ENCODE measurements around the gene CDH13. TPM values are rescaled to one million over a fixed set of nuclear protein-coding genes. Genes with fewer than 3 reads are reported as not detected.

CDH13 gene
- polyA plus RNA-seq, 5 donors, result 2.5 to 4.6 (median 3.3) TPM

DNA sequence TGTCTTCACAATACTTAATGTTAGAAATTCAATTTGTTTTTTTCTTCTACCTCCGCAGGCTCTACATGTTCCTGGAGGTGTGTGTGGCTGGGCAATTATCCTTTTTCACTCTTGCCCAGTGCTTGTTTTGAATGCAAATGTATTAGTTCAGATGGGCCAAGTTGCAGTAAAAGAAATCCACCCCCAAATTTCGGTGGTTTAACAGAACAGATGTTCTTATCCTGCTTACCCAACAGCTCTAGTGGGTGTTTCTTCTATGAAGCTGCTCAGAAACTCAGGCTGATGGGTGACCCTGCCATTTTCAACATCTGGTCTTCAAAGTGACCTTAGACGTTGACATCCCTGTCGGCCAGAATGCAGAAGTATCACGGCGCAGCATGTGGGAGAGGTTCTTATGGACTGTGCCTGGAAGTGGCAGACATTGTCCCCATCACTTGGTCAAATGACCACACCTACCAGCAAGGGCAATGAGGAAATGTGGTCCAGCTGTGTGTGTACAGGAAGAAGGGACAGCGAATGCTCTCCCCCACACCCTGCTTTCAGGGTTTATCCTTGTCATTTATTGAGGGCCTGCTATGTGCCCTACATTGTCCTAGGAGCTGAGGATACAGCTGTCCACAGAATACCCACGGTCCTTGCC, 157.3 kb downstream of the CDH13 start:
- DNase-seq, result no peak

DNA sequence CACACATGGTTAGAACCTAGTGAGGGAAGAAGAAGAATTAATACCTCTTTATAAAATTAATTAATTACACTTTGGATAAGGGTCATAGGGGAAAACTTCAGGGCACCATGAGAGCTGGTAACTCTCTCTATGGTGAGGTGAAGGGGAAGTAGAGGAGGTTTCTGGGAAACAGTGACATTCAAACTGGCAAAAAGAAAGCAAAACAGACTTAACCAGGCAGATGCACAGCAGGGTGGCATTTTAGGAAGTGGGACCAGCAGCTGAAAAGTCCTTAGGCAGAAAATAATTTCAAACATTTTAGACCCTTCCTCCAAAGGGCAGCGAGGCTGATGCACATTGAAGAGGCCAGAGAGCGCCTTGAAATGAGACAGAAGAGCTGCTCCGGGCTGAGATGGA, 157.8 kb downstream of the CDH13 start:
- DNase-seq, result no peak

DNA sequence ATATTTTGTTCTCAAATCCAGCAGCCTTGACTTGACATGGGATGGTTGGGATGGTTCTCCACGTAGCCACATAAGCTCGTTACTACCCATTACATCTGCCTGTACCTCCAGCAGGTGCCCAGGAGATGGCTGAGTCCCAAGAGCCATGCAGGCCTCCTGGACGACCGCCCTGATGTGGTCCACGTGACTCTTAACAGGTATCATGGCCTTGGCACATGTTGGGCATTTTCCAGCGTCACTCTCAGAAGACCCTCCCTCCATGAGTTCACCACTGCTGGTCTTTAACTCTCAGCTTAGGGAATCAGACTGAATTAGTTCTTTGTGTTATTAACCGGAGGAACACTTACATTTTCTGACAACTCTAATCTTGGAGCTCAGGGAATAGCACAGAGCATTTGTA, 161.5 kb downstream of the CDH13 start:
- no peak for DNase-seq

DNA sequence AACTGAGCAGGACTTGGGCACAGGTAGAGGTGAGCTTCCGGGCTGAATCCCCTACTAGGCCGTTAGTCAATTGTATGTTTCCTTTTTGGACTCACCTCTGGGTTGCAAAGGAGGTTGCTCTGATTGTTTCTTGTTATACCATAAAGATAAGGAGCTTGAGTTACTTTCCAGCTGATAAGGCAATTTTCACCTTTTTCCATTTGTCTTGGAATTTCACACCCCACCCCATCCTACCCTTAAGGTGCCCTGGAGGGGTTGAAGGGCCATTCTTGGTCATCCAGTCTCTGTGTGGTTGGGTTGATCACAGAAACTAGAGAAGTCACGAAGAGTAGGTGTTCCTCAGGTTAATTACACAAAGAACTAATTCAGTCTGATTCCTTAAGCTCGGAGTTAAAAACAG, 162.2 kb downstream of the CDH13 start:
- DNase-seq, result no peak

DNA sequence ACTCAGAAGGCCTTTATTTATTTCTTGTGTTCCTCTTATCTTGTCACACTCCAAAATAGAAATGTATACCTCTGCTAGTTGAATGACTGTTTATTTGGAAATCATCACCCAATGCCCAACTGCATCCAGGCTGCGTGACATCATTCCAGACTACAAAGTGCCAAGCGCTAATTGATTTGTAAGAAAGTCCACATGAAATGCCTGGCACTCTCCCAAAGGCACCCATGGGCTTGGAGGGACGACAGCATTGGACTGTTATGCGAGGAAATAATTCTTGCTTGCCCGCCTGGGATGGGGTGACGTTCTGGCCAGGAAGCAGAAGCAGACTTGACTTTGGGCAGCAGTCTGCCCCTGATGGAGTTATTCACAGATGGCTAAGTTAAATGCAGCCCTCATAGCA, 165.9 kb downstream of the CDH13 start:
- no peak for DNase-seq

DNA sequence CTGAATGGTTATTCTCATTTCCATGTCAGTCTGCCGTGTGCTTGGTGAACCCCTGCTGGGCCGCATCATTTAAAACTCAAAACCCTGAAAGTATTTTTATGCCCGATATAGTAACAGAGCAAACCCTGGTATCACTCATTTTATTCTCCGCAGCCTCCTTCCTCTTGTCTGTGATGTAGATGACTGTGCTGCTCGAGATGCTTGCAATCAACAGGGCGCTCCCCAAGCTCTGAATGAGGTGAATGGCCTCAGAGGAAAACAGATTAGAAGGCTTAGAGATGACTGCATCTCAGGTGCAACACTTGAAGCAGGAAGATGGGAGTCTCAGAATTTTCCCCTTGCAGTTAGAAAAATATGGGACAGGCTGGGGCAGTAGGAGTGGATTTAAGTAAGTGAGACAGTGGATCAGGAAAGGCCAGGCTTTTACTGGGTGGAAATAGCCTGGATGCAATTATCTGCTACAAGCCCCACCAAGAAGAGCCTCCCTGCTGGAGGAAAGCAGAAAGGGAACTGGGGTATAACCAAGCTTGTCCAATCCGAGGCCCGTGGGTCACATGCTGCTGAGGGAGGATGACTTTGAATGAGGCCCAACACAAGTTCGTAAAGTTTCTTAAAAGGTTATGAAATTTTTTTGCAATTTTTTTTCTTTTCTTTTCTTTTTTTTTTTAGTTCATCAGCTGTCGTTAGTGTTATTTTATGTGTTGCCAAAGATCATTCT, 166.9 kb downstream of the CDH13 start:
- no peak for DNase-seq

DNA sequence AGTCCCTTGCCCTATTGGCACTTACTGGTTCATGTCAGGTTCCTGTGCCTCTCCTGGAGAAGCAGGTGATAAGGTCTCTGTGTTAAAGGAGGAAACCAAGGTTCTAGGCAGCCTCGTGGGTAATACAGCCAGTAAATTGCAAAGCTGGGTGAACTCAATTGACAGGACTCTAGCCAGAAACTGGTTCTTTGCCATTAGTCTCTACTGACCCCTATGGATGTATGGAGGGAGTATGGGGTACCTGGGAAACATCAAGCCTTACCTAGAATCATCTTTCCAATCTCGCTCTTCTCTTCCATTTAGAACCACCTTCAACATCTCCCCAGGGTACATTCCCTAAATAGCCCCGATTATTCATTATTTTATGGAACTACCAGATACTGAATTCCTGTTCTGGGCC, 169.3 kb downstream of the CDH13 start:
- DNase-seq, result no peak

DNA sequence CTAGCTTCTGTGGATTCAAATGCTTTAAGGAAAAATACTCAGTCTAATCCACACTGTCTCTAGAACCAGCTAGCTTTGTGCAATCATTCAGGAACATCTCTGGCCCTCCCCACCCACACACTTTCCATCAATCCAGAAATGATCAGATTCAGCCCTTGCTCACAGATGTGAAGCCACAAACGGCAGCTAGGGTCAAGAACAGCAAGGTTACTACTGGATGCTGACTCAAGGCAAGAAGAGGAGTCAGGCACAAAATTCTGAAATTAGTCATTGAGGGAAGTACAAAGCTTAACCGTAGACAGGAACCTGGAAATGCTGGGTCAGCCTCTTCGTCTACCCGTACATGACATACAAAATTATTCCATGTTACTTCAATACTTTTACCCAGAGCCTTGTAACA, 174.6 kb downstream of the CDH13 start:
- no peak for DNase-seq

DNA sequence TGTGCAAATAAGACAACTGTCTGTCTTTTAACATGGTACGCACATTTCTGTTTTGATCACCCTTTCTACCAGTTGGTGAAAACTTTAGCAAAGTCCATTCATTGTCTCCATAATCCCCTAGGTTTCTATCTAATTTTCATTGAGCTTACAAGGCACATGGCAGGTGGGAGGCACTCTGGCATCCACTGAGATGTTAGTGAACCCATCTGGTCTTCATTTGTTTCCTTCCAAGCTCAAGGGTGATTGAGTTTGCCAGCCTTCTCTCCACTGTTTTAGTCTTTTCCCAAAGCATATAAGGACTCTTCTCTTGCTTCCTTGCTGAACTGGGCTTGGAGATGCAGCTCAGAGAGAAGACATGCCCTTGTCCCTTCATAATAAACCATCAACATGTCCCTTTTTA, 179.1 kb downstream of the CDH13 start:
- no peak for DNase-seq

DNA sequence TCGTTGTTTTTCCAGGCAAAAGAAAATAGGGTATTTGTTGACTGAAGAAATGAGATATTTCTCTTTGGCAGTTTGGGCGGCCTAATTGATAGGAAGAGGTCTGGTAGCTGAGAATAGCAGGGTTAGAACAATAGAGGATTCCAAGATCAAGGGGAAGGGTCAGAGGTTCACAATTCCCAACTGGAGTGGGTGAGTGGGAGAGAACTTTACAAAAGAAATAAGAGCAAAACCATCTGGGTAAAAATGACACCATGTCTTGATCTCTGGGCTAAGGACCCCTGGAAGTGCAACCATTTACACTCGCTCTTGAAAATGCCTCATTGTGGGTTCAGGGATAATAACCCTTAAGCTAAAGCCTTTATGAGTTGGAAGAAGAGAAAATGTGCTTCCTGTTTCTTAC, 180.5 kb downstream of the CDH13 start:
- DNase-seq, result no peak

DNA sequence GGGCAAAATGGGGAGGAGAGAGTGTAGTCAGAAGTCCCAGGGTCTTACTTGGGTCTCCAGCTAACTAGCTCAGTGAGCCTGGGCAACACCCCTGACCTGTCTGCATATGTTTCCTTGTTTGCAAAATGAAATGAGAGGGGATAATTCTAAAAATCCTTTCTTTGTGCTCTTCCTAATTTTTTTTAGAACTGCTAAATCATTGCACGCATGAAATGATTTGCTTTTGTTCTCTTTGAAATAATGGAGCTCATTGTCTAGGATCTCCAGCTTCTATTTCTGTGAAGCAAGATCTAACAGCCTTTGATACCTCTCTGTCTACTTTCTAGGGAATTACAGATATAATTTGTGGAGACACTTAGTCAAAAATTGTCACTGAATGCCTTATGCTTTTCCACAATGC, 181.3 kb downstream of the CDH13 start:
- no peak for DNase-seq

DNA sequence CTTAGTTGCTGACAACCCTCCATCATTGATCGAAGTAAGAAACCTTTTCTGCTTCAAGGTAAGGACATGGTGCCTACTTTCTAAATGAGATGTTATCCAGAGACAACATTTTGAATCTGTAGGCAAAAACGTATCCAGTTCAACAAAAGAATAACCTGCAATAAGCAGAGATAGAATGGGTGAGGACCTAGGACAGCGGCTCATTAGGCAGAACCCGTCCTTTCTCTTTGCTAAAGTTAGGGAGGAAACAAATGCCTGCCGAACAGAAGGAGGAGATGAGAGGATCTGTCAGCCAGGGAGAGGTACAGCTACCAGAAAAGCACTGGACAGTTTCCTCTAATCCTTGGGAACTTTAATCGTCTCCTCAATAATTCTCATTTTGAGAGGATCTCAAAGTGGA, 183.3 kb downstream of the CDH13 start:
- no peak for DNase-seq

DNA sequence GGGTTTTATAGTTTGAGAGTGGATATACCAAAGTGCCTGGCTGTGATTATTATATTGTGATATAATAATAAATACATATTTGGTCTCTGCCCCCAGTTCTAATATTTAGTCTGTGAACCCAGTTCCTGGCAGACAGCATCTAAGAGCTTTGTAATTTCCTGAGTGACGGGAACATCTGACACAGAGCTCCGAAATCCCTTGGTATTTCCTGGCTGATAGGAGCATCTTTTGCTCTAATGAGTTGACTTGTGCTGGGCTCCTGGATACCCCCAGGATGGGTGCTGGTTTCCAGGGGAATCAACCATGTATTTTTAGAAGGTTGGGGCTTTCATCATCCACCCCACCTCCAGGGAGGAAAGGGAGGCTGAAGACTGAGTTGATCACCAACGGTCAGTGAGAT, 187.3 kb downstream of the CDH13 start:
- DNase-seq, result no peak

DNA sequence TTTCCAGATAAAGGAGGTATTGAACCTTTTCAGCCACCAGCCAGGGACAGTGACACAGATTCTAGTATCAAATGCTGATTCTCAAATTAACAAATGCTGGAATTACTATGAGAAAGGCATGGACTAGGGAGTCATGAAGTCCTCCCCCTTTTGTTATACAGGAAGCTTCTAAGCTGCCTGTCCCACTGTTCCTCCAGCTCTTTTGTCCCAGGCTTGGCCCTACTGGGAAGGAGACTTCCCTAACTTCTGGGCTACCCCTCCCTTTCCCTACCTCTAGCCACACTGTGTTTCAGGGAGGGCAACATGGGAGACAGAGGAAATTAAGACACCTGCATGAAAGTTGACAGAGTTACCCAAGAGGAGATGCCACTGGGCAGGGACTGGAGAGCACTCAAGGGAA, 192.5 kb downstream of the CDH13 start:
- DNase-seq, result no peak

DNA sequence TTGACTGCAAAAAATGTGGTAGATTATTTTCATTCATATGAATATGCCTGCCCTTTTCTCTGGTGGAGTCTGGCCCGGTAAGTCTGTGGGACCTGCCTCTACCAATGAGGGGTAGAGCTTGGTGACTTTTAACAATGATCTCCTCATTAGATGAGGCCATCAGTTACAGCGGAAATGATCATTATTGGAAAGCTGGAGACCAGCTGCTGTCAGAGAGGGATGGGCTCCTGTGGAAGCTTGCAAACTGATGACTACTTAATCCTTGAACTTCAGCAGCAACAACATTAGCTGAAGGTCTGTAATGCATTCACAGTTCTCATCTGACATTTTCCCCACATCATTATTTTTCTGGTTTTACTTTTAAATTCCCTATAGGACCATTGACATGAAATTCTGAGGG, 194.1 kb downstream of the CDH13 start:
- DNase-seq, result no peak

DNA sequence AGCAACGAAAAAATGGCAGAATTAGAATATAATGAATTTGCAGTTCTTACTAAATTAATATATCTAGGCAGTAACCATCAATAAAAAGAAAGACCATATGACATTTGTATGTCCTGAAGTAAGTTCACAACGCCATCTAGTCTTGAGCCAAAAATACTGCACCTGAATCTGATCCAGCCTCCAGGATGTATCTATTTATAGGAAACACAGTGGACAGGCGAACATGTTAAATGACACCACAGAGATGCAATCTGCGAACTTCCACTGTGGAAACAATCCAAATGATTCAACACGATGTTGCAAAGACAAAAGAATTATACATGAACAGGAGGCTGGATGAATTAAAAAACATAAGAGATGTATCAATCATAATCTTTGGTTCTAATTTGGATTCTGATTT, 197.6 kb downstream of the CDH13 start:
- DNase-seq, result no peak

DNA sequence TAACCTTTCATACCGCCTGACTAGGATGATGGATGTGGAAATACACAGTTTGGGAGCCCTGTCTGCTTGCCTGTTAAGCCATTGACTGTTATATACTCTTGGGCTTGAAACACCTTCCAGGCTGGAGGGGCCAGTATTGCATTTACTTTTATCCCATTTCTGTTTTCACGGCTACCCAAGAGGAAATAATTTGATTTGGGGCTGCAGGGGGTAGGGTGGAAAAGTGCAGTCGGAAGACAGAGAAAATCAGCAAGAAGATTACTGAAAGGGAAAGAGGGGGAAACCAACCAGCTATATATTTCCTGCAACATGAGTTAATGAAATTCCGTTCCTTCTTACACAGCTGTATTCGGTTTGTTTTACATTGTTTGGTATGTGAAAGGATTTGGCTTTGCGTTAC, 202.5 kb downstream of the CDH13 start:
- DNase-seq, result no peak

DNA sequence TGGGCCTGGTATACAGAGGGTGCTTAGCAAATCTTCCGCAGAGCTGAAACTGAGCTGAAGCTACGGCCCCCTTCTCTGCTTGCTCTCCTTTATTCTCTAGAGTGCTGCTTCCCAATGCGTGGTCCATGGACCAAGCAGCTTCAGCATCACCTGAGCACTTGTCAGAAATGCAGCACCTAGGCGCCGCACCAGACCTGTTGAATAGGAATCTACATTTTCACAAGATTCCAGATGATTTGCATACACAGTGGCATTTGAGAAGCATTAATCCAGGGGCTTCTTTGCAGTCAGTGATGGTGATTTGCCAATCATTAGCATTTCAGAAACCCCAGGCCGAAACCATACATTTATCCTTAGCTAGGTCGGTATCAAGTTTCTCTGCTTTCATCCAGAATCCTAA, 204.2 kb downstream of the CDH13 start:
- DNase-seq, result no peak

DNA sequence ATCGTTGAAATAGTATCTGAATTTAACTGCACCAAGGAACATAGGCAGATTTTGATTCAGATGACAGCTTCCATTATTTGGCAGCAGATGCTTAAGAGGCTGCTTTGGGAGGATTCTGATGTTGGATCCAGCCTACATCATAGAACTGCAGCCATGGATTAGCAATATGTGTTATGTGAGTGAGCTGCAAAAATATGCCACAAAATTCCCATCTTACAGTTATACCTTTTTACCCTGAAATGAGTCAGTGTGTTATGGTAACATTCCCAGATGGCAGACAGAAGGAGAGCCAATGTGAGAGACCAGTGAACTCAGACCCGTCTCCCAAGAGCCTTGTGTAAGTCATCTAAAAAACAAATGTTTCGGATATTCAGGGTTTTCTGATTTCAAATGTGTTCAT, 206.1 kb downstream of the CDH13 start:
- no peak for DNase-seq

DNA sequence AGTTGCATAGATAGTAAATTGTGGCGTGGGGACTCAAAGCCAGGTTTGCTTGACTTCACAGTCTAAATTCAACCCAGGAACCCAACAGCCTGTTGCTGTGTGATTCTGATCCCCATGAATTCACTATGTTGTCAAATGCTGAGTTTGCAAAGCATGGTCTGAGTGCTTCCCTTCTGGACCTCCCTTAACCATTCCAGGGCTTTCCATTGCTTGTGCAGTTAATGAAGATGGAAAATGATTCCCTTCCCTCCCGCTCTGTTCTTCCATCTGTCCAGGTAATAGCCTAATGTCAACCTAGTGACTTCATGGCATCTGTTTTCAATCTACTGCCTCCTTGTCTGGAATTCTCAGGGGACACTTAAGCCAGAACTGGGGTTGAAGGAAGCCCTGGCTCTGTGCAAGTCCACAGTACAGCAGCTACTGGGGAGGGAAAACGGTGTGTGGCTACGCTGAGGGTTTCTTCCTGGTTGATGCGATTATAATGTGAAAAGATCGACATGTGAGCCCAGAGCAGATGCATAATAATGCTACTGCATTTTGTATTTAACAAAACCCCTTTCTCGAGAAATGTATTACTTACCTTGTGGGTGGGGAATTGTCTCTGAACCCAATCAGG, 206.7 kb downstream of the CDH13 start:
- DNase-seq, result no peak

DNA sequence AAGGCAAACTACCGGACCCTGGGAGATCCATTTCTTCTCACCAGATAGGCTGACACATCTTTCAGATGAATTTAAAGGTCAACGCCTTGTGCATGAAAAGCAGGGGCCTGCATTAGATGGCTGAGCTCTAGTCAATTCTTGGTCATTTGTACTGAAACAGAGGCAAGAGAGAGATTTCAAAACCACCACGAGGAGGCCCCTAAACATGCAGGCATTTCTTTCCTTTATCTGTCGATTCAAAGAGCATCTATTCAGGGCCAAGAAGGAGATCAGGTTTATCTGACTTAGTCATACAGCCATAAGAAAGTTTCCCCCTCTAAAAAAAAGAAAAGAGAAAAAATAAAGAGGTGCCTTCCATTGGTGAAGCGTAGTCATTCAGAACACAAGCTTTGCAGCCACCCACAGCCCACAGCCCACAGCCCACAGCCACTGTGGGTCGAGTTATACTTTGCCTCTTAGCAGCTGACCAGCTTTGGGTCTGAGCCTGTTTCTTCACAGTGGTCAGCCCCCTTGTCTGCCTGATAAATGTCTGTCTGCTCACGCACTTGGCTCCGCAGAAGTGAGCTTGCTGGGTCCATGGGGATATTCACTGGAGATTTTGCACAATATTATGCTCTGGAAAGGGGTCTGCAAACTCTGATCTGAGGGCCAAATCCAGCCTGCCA, 207.5 kb downstream of the CDH13 start:
- DNase-seq, result no peak

DNA sequence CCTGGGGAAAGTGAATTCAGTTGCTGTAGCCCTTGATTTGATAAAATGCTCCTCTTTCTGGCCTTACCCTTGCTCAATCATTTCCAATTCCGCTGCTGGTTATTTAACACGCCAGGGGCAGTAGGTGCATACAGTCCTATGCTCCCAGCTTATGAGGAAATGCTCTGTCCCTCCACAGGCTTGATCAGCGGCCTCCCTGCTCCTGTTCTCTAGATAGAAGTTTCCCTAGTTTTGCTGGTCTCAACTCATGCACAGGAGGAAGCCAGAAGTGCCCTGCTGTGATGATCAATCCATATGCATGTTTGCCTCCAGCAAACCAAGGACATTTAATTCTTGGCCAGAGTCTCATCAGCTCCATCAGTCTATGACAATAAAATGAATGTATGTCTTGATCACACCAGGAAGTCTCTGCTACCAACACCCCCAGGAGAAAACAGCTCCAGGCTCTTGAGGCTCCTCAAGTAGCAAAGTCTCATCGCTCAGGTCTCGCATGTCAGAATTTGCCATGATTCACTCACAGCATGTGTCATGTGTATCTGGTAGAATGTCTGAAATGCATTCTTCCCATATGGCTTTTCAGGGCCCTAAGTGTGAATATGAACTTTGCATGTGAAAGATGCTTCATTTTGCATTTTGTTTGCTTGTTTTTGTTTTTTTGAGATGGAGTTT, 208.9 kb downstream of the CDH13 start:
- no peak for DNase-seq
